Erythroblast (primary cell): ENCODE data around the gene SHOC2.

Experiments used
- GATA1 ChIP-seq: IDR thresholded peaks from 2 replicates; pipeline ENCODE4 v1.6.1; 2011; ENCODE audit warnings: low read depth, mild to moderate bottlenecking, control low read depth, low read length, moderate library complexity
- POLR2A ChIP-seq: IDR thresholded peaks from 2 replicates; pipeline ENCODE4 v1.6.1; 2011; ENCODE audit warnings: mild to moderate bottlenecking, low read length

- TF ChIP-seq POLR2A (no peak), GATA1 (no peak)
Observed at GRCh38 chr10:110994406-110995086, 75.1 kb downstream of the SHOC2 start.
